HepG2 (cell line): ENCODE measurements around the gene FSCN2. TPM values are rescaled to one million over a fixed set of nuclear protein-coding genes. Genes with fewer than 3 reads are reported as not detected.

ENCODE experiments used
- ADNP ChIP-seq: sonication (generic); formaldehyde crosslinking; IDR thresholded peaks from 2 replicates; pipeline ENCODE4 v1.4.0; 2020; ENCODE audit warnings: missing genetic modification reagents
- FOSL2 ChIP-seq: sonication (generic); formaldehyde crosslinking; IDR thresholded peaks from 2 replicates; pipeline ENCODE4 v1.4.0; 2020; ENCODE audit warnings: missing genetic modification reagents
- GATAD1 ChIP-seq: IDR thresholded peaks from 2 replicates; pipeline ENCODE4 v1.6.1; 2016; ENCODE audit warnings: missing genetic modification reagents, missing compliant biosample characterization
- KAT8 ChIP-seq: IDR thresholded peaks from 2 replicates; pipeline ENCODE4 v1.6.1; 2016; ENCODE audit warnings: missing genetic modification reagents, missing compliant biosample characterization
- MXI1 ChIP-seq: IDR thresholded peaks from 3 replicates; pipeline ENCODE4 v1.6.1; 2012; ENCODE audit warnings: low read depth, low read length, inconsistent platforms, borderline replicate concordance
- NFYB ChIP-seq: sonication (generic); formaldehyde crosslinking; IDR thresholded peaks from 2 replicates; pipeline ENCODE4 v1.4.0; 2020; ENCODE audit warnings: missing genetic modification reagents
- ZBTB42 ChIP-seq: sonication (generic); formaldehyde crosslinking; IDR thresholded peaks from 2 replicates; pipeline ENCODE4 v1.5.0; 2020; ENCODE audit warnings: mild to moderate bottlenecking, missing genetic modification reagents
- ZFP37 ChIP-seq: sonication (generic); formaldehyde crosslinking; IDR thresholded peaks from 2 replicates; pipeline ENCODE4 v1.4.0; 2020; ENCODE audit warnings: missing genetic modification reagents, borderline replicate concordance
- ZNF354B ChIP-seq: sonication (generic); formaldehyde crosslinking; IDR thresholded peaks from 2 replicates; pipeline ENCODE4 v1.8.0; 2022; ENCODE audit warnings: mild to moderate bottlenecking, missing genetic modification reagents
- ZNF547 ChIP-seq: sonication (generic); formaldehyde crosslinking; IDR thresholded peaks from 2 replicates; pipeline ENCODE4 v1.5.1; 2020; ENCODE audit warnings: mild to moderate bottlenecking, missing genetic modification reagents
- ZNF552 ChIP-seq: sonication (generic); formaldehyde crosslinking; IDR thresholded peaks from 2 replicates; pipeline ENCODE4 v1.9.0; 2022; ENCODE audit warnings: missing genetic modification reagents, mild to moderate bottlenecking, borderline replicate concordance
- ZNF746 ChIP-seq: sonication (generic); formaldehyde crosslinking; IDR thresholded peaks from 2 replicates; pipeline ENCODE4 v1.8.0; 2022; ENCODE audit warnings: mild to moderate bottlenecking, missing genetic modification reagents
- ZSCAN21 ChIP-seq: sonication (generic); formaldehyde crosslinking; IDR thresholded peaks from 2 replicates; pipeline ENCODE4 v1.8.0; 2022; ENCODE audit warnings: mild to moderate bottlenecking, missing genetic modification reagents, moderate library complexity, borderline replicate concordance
- polyA plus RNA-seq, 8 experiments: library from polyadenylated mRNA; depleted of rRNA in 3 of 8; stranded (reverse) in 7 of 8; unstranded in 1 of 8; fragments of >200 nt; fragmentation: Illumina TruSeq in 4 of 8; extraction: Trizol in 4 of 8; gene quantifications; 2 replicates each; pipeline versions ENCODE4 v1.2.1 to v1.2.3, GENCODE V29; 2011 to 2016; ENCODE audit warnings: low read depth in 4 of 8, missing spikeins in 1 of 8, mixed read lengths in 1 of 8; ENCODE audit not compliant: insufficient read depth in 1 of 8
- total RNA-seq, 5 experiments: library from RNA; depleted of rRNA; stranded (reverse); fragments of >200 nt; fragmentation: Illumina TruSeq; extraction: Trizol; gene quantifications; 2 replicates each; pipeline ENCODE4 v1.2.3, GENCODE V29; 2016; ENCODE audit warnings: low read depth in 1 of 5
- TF ChIP-seq, protein P1 (sequence below): sonication (generic); formaldehyde crosslinking; IDR thresholded peaks from 2 replicates; pipeline ENCODE4 v1.4.0; 2020; ENCODE audit warnings: missing genetic modification reagents
- TF ChIP-seq, protein P2 (sequence below): IDR thresholded peaks from 2 replicates; pipeline ENCODE4 v1.6.1; 2018; ENCODE audit warnings: missing genetic modification reagents
- TF ChIP-seq, protein P3 (sequence below): sonication (generic); formaldehyde crosslinking; IDR thresholded peaks from 2 replicates; pipeline ENCODE4 v1.4.0; 2020; ENCODE audit warnings: mild to moderate bottlenecking, missing genetic modification reagents
- TF ChIP-seq, protein P4 (sequence below): sonication (generic); formaldehyde crosslinking; IDR thresholded peaks from 2 replicates; pipeline ENCODE4 v1.8.1; 2022; ENCODE audit warnings: low read depth, mild to moderate bottlenecking, missing genetic modification reagents
- TF ChIP-seq, protein P5 (sequence below): sonication (generic); formaldehyde crosslinking; IDR thresholded peaks from 2 replicates; pipeline ENCODE4 v1.5.0; 2020; ENCODE audit warnings: mild to moderate bottlenecking, missing genetic modification reagents
- TF ChIP-seq, protein P6 (sequence below): sonication (generic); formaldehyde crosslinking; IDR thresholded peaks from 2 replicates; pipeline ENCODE4 v1.4.0; 2020; ENCODE audit warnings: mild to moderate bottlenecking, missing genetic modification reagents

FSCN2 gene
- total and polyA plus RNA-seq, 2 of the 13 experiments (the other 11 are each of a cell fraction or from before 2014, with no cell fraction given) = 0.09 TPM; not detected in 1

DNA sequence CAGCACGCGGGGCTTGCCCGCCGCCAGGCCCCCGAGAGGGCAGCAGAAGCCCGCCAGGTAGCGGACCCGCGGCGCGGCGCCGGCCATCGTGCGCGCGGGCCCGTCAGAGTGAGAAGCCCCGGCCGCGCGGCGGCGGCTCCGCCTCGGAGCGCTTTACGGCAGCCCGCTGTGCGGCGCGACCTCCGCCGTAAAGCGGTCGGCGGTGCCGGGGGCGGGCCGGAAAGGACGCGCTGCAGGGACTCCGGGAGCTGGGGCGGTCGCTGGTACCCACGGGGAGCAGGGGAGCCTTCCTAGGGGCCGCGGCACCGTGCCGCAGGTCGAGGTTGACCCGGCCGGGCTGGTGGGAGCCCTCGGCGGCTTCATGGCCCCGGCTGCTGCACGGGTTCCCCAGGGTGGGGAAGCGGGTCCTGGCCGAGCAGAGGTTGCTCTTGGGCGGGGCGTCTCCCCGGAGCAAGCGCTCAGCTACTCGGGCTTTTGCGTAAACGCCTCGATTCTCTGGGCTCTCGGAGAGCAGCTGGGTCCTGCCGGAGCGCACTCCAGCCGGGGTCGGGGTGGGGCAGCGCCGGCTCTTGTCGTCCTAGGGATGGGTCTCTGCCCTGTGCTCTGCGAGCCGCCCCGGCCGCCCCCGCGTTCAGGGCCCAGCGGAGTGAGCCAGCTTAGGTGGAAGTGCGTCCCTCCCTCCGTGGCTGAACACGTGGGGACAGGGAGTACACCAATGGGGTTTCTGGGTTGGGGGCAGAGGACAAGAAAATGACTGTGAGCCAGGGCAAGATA, 24.3 kb downstream of the FSCN2 start, which contains the start of gene FAAP100 (continued):
- TF ChIP-seq, protein P1, sequence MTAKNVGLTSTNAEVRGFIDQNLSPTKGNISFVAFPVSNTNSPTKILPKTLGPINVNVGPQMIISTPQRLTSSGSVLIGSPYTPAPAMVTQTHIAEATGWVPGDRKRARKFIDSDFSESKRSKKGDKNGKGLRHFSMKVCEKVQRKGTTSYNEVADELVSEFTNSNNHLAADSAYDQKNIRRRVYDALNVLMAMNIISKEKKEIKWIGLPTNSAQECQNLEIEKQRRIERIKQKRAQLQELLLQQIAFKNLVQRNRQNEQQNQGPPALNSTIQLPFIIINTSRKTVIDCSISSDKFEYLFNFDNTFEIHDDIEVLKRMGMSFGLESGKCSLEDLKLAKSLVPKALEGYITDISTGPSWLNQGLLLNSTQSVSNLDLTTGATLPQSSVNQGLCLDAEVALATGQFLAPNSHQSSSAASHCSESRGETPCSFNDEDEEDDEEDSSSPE = peak; percentile 63; the same call in 1 of the 2 replicates
- peak; percentile 88; the same call in 1 of the 2 replicates for TF ChIP-seq KAT8 (CRISPR knock-in tag)
- no peak for TF ChIP-seq ADNP (CRISPR knock-in tag)
- peak; percentile 75 for TF ChIP-seq ZSCAN21 (CRISPR knock-in tag)
- no peak; the same call in none of the 2 replicates for TF ChIP-seq ZNF746 (CRISPR knock-in tag)
- TF ChIP-seq ZNF354B = peak; percentile 76; the same call in 1 of the 2 replicates
- TF ChIP-seq FOSL2 (CRISPR knock-in tag) = peak; percentile 20; the same call in 1 of the 2 replicates
- TF ChIP-seq, protein P2, sequence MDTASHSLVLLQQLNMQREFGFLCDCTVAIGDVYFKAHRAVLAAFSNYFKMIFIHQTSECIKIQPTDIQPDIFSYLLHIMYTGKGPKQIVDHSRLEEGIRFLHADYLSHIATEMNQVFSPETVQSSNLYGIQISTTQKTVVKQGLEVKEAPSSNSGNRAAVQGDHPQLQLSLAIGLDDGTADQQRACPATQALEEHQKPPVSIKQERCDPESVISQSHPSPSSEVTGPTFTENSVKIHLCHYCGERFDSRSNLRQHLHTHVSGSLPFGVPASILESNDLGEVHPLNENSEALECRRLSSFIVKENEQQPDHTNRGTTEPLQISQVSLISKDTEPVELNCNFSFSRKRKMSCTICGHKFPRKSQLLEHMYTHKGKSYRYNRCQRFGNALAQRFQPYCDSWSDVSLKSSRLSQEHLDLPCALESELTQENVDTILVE (CRISPR knock-in tag) = peak; percentile 75; the same call in 1 of the 2 replicates
- TF ChIP-seq, protein P3, sequence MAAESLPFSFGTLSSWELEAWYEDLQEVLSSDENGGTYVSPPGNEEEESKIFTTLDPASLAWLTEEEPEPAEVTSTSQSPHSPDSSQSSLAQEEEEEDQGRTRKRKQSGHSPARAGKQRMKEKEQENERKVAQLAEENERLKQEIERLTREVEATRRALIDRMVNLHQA (CRISPR knock-in tag) = no peak
- peak; percentile 90; the same call in 1 of the 2 replicates for TF ChIP-seq ZNF552
- peak; percentile 73; the same call in 1 of the 2 replicates for TF ChIP-seq ZNF547
- TF ChIP-seq NFYB (CRISPR knock-in tag) = 0 out of 2 replicates have a peak, but pooled peaks have one; percentile 20
- TF ChIP-seq, protein P4, sequence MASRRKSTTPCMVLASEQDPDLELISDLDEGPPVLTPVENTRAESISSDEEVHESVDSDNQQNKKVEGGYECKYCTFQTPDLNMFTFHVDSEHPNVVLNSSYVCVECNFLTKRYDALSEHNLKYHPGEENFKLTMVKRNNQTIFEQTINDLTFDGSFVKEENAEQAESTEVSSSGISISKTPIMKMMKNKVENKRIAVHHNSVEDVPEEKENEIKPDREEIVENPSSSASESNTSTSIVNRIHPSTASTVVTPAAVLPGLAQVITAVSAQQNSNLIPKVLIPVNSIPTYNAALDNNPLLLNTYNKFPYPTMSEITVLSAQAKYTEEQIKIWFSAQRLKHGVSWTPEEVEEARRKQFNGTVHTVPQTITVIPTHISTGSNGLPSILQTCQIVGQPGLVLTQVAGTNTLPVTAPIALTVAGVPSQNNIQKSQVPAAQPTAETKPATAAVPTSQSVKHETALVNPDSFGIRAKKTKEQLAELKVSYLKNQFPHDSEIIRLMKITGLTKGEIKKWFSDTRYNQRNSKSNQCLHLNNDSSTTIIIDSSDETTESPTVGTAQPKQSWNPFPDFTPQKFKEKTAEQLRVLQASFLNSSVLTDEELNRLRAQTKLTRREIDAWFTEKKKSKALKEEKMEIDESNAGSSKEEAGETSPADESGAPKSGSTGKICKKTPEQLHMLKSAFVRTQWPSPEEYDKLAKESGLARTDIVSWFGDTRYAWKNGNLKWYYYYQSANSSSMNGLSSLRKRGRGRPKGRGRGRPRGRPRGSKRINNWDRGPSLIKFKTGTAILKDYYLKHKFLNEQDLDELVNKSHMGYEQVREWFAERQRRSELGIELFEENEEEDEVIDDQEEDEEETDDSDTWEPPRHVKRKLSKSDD (CRISPR knock-in tag) = no peak; the same call in 1 of the 2 replicates
- peak; percentile 91 for TF ChIP-seq GATAD1 (CRISPR knock-in tag)
- TF ChIP-seq, protein P5, sequence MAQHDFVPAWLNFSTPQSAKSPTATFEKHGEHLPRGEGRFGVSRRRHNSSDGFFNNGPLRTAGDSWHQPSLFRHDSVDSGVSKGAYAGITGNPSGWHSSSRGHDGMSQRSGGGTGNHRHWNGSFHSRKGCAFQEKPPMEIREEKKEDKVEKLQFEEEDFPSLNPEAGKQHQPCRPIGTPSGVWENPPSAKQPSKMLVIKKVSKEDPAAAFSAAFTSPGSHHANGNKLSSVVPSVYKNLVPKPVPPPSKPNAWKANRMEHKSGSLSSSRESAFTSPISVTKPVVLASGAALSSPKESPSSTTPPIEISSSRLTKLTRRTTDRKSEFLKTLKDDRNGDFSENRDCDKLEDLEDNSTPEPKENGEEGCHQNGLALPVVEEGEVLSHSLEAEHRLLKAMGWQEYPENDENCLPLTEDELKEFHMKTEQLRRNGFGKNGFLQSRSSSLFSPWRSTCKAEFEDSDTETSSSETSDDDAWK (CRISPR knock-in tag) = no peak
- peak; percentile 89; the same call in 2 of the 3 replicates for TF ChIP-seq MXI1
- TF ChIP-seq, protein P6, sequence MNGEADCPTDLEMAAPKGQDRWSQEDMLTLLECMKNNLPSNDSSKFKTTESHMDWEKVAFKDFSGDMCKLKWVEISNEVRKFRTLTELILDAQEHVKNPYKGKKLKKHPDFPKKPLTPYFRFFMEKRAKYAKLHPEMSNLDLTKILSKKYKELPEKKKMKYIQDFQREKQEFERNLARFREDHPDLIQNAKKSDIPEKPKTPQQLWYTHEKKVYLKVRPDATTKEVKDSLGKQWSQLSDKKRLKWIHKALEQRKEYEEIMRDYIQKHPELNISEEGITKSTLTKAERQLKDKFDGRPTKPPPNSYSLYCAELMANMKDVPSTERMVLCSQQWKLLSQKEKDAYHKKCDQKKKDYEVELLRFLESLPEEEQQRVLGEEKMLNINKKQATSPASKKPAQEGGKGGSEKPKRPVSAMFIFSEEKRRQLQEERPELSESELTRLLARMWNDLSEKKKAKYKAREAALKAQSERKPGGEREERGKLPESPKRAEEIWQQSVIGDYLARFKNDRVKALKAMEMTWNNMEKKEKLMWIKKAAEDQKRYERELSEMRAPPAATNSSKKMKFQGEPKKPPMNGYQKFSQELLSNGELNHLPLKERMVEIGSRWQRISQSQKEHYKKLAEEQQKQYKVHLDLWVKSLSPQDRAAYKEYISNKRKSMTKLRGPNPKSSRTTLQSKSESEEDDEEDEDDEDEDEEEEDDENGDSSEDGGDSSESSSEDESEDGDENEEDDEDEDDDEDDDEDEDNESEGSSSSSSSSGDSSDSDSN (CRISPR knock-in tag) = peak; percentile 60
- TF ChIP-seq ZBTB42 (CRISPR knock-in tag) = peak; percentile 77; the same call in 1 of the 2 replicates
- 0 out of 2 replicates have a peak, but pooled peaks have one; percentile 43 for TF ChIP-seq ZFP37 (CRISPR knock-in tag)
